ENCODE data around the gene GPD1. TPM values are rescaled to one million over a fixed set of nuclear protein-coding genes. Genes with fewer than 3 reads are reported as not detected.

The GPD1 gene
- total and polyA plus RNA-seq, 9 of the 15 experiments (the other 6 are each of a cell fraction or from before 2014, with no cell fraction given): 0.13 to 1.00 (median 0.55) TPM

GRCh38 chr12:50070314-50071060 is 33.3 kb upstream of the GPD1 start (continued):
- no peak for TF ChIP-seq SRF (CRISPR knock-in tag; IDR thresholded peaks at IDR 0.05)
- no peak for TF ChIP-seq IRF2 (CRISPR knock-in tag; IDR thresholded peaks at IDR 0.05)
- TF ChIP-seq EWSR1 (IDR thresholded peaks at IDR 0.05; ENCODE audit: borderline replicate concordance, low read depth, partially characterized antibody): no peak
- no peak for TF ChIP-seq ZBTB5 (IDR thresholded peaks at IDR 0.05)
- no peak for TF ChIP-seq PREB (CRISPR knock-in tag; IDR thresholded peaks at IDR 0.05)
- peak; percentile 91 for TF ChIP-seq REST (IDR thresholded peaks at IDR 0.05; ENCODE audit: borderline replicate concordance)
- no peak for TF ChIP-seq REST (CRISPR knock-in tag; IDR thresholded peaks at IDR 0.05; ENCODE audit: low read depth)
- no peak for TF ChIP-seq PCBP1 (IDR thresholded peaks at IDR 0.05; ENCODE audit: low read depth, low read length, poor library complexity, severe bottlenecking)
- no peak for TF ChIP-seq TOE1 (IDR thresholded peaks at IDR 0.05; ENCODE audit: borderline replicate concordance)
- TF ChIP-seq TOE1 (CRISPR knock-in tag; IDR thresholded peaks at IDR 0.05; ENCODE audit: borderline replicate concordance, low read depth): peak; percentile 78; the same call in 1 of the 2 replicates
- TF ChIP-seq GTF2F1 (IDR thresholded peaks at IDR 0.05; ENCODE audit: low read depth, low read length): no peak
- TF ChIP-seq ZNF263 (CRISPR knock-in tag; IDR thresholded peaks at IDR 0.05; ENCODE audit: borderline replicate concordance): peak; percentile 62; the same call in 1 of the 2 replicates
- TF ChIP-seq TFE3 (CRISPR knock-in tag; IDR thresholded peaks at IDR 0.05): no peak
- TF ChIP-seq NFIC (IDR thresholded peaks at IDR 0.05): 0 out of 2 replicates have a peak, but pooled peaks have one; percentile 17
